ENCODE data around the gene AP1M1.
"Not testable (repeated sequence)": the region's sequence is repeated elsewhere in the genome, so short reads cannot be mapped to it uniquely, and the experiment has no call there.

AP1M1 gene

GRCh38 chr19:16168465-16169081, 29.1 kb upstream of the AP1M1 start (continued):
- TF ChIP-seq HIC1 (tag by site-specific recombination; IDR thresholded peaks at IDR 0.05) (no peak), ZNF596 (tag by site-specific recombination; IDR thresholded peaks at IDR 0.05) (no peak), ZNF670 (tag by site-specific recombination; IDR thresholded peaks at IDR 0.05; ENCODE audit: low read depth) (no peak)

- no peaks in the 10 kb centered on the region for H3K9me3 ChIP-seq (ENCODE audit: control insufficient read depth, insufficient read depth, low read depth, low read length)
- POLR2A ChIA-PET, result interaction anchor here (1.3 kb wide), 1 partner anchor 60 kb away, joined by 3 read pairs; no protein-coding TSS in a partner anchor
- no peak overlapping the region for H3K27ac ChIP-seq (ENCODE audit: extremely low read depth, low read depth, low read length)
- no peak for TF ChIP-seq ZNF121 (tag by site-specific recombination; IDR thresholded peaks at IDR 0.05)
- TF ChIP-seq ZFP3 (tag by site-specific recombination; IDR thresholded peaks at IDR 0.05; ENCODE audit: low read depth), result peak; percentile 79
- H3K4me3 ChIP-seq (ENCODE audit: low read depth, low read length), result no peak overlapping the region
- CTCF ChIA-PET, result no interaction called here
- no peaks in the 10 kb centered on the region for H3K36me3 ChIP-seq (ENCODE audit: control insufficient read depth in 2 of 2, insufficient read depth in 1 of 2, low read length in 2 of 2)
- no peaks in the 10 kb centered on the region for H3K4me1 ChIP-seq (ENCODE audit: control insufficient read depth, insufficient read depth, low read length)
Observed at GRCh38 chr19:16170134-16170533, 27.6 kb upstream of the AP1M1 start.

DNA sequence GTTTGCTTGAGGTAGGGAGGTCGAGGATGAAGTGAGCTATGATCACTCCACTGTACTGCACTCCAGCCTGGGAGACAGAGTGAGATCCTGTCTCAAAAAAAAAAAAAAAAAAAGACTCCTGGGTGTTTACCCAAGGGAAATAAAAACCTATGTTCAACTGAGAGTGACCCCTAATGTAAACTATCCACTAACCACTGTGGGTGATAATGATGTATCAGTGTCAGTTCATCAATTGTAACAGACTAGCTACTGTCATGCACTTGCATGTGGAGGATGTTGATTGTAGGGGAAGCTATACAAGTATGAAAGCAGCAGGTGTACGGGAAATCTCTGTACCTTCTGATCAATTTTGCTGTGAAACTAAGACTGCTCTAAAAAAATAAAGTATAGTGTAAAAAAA, 21.8 kb upstream of the AP1M1 start:
- CTCF ChIA-PET, result interaction anchor here (0.7 kb wide), 1 partner anchor 134 kb away, joined by 4 read pairs; no protein-coding TSS in a partner anchor
- POLR2A ChIA-PET, result no interaction called here
- H3K27ac ChIP-seq (ENCODE audit: extremely low read depth, low read depth, low read length), result no peak overlapping the region
- H3K4me3 ChIP-seq (ENCODE audit: low read depth, low read length), result no peak overlapping the region
- H3K9me3 ChIP-seq (ENCODE audit: control insufficient read depth, insufficient read depth, low read depth, low read length), result no peaks in the 10 kb centered on the region
- H3K4me1 ChIP-seq (ENCODE audit: control insufficient read depth, insufficient read depth, low read length), result no peaks in the 10 kb centered on the region
- H3K36me3 ChIP-seq (ENCODE audit: control insufficient read depth in 2 of 2, insufficient read depth in 1 of 2, low read length in 2 of 2), result no peaks in the 10 kb centered on the region
- TF ChIP-seq, protein P1, sequence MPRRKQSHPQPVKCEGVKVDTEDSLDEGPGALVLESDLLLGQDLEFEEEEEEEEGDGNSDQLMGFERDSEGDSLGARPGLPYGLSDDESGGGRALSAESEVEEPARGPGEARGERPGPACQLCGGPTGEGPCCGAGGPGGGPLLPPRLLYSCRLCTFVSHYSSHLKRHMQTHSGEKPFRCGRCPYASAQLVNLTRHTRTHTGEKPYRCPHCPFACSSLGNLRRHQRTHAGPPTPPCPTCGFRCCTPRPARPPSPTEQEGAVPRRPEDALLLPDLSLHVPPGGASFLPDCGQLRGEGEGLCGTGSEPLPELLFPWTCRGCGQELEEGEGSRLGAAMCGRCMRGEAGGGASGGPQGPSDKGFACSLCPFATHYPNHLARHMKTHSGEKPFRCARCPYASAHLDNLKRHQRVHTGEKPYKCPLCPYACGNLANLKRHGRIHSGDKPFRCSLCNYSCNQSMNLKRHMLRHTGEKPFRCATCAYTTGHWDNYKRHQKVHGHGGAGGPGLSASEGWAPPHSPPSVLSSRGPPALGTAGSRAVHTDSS (tag by site-specific recombination; IDR thresholded peaks at IDR 0.05), result no peak
- TF ChIP-seq, protein P2, sequence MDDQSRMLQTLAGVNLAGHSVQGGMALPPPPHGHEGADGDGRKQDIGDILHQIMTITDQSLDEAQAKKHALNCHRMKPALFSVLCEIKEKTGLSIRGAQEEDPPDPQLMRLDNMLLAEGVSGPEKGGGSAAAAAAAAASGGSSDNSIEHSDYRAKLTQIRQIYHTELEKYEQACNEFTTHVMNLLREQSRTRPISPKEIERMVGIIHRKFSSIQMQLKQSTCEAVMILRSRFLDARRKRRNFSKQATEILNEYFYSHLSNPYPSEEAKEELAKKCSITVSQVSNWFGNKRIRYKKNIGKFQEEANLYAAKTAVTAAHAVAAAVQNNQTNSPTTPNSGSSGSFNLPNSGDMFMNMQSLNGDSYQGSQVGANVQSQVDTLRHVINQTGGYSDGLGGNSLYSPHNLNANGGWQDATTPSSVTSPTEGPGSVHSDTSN (CRISPR knock-in tag; IDR thresholded peaks at IDR 0.05), result no peak

GRCh38 chr19:16178866-16179265, 18.8 kb upstream of the AP1M1 start:
- CTCF ChIA-PET, result interaction anchor here (0.7 kb wide), 1 partner anchor 1091 kb away, joined by 6 read pairs; no protein-coding TSS in a partner anchor
- H3K9me3 ChIP-seq (ENCODE audit: control insufficient read depth, insufficient read depth, low read depth, low read length); H3K4me1 ChIP-seq (ENCODE audit: control insufficient read depth, insufficient read depth, low read length); H3K36me3 ChIP-seq (ENCODE audit: control insufficient read depth in 2 of 2, insufficient read depth in 1 of 2, low read length in 2 of 2); H3K27ac ChIP-seq (ENCODE audit: extremely low read depth, low read depth, low read length); H3K4me3 ChIP-seq (ENCODE audit: low read depth, low read length); POLR2A ChIA-PET: not testable (repeated sequence)

- H3K9me3 ChIP-seq (ENCODE audit: control insufficient read depth, insufficient read depth, low read depth, low read length), result no peaks in the 10 kb centered on the region
- no peaks in the 10 kb centered on the region for H3K4me1 ChIP-seq (ENCODE audit: control insufficient read depth, insufficient read depth, low read length)
- ChIA-PET POLR2A (interaction anchor here (0.7 kb wide), 2 partner anchors 33 to 1472 kb away, joined by 3 to 4 read pairs; no protein-coding TSS in a partner anchor), CTCF (interaction anchor here (0.6 to 2.1 kb wide), 9 partner anchors 12 to 273 kb away, joined by 3 to 17 read pairs (median 4); no protein-coding TSS in a partner anchor)
- H3K36me3 ChIP-seq (ENCODE audit: control insufficient read depth in 2 of 2, insufficient read depth in 1 of 2, low read length in 2 of 2), result no peaks in the 10 kb centered on the region
- no peak for TF ChIP-seq ZBTB11 (tag by site-specific recombination; conservative IDR thresholded peaks at IDR 0.05; ENCODE audit: low read depth)
- TF ChIP-seq PRDM1 (tag by site-specific recombination; IDR thresholded peaks at IDR 0.05), result 0 out of 2 replicates have a peak, but pooled peaks have one; percentile 12
- H3K27ac ChIP-seq (ENCODE audit: extremely low read depth, low read depth, low read length), result no peak overlapping the region
- no peak overlapping the region for H3K4me3 ChIP-seq (ENCODE audit: low read depth, low read length)
Observed at GRCh38 chr19:16180611-16181010, 17.1 kb upstream of the AP1M1 start.

All from HEK293 (cell line).